Caco-2 (cell line): ENCODE results near the gene ABCA1. TPM values are rescaled to one million over a fixed set of nuclear protein-coding genes. Genes with fewer than 3 reads are reported as not detected.

Experiments
- BruUV-seq: library from RNA; stranded (reverse); fragments of 400-500 nt; replicated peaks from 2 replicates; lab custom pipeline; 2021; lab: Mats Ljungman, UMichigan
- CTCF ChIA-PET: fragments of 300-600 bp; sonication (Branson Sonifier 250); formaldehyde crosslinking; loops from one replicate; lab custom pipeline; 2022; ENCODE audit warnings: antibody characterized with exemption; lab: Charles Lee
- POLR2A ChIA-PET: fragments of 300-600 bp; sonication (Branson Sonifier 250); formaldehyde crosslinking; loops from one replicate; lab custom pipeline; 2022; ENCODE audit warnings: antibody characterized with exemption; lab: Charles Lee
- DNase-seq, 2 experiments: peaks; one replicate each; pipeline versions ENCODE4 v3.0.0 to v3.0.0-alpha.2; 2020 to 2022
- H3K27me3 ChIP-seq: replicated peaks from 2 replicates; pipeline ENCODE4 v1.6.0; 2011; ENCODE audit warnings: low read length; ENCODE audit not compliant: control insufficient read depth, insufficient read depth
- H3K36me3 ChIP-seq: 2 replicates; pipeline ENCODE4 v1.5.1; 2011; ENCODE audit warnings: low read length; ENCODE audit not compliant: control insufficient read depth, insufficient read depth
- H3K4me1 ChIP-seq: fragments of 250-450 bp; sonication (Bioruptor Pico); 2 replicates; pipeline ENCODE4 v1.5.1; 2020; ENCODE audit warnings: mild to moderate bottlenecking
- H3K4me3 ChIP-seq: 2 replicates; pipeline ENCODE4 v1.5.1; 2011; ENCODE audit warnings: low read depth, mild to moderate bottlenecking, control low read depth, low read length
- H3K9me3 ChIP-seq: fragments of 250-450 bp; sonication (Bioruptor Pico); 2 replicates; pipeline ENCODE4 v1.5.1; 2020; ENCODE audit warnings: mild to moderate bottlenecking, moderate library complexity
- H3K27ac Mint-ChIP-seq: one replicate; pipeline ENCODE4 v1.8.0; 2022; ENCODE audit warnings: mixed read lengths; ENCODE audit not compliant: unreplicated experiment
- H3K27me3 Mint-ChIP-seq: one replicate; pipeline ENCODE4 v1.8.0; 2022; ENCODE audit warnings: mixed read lengths; ENCODE audit not compliant: insufficient read depth, unreplicated experiment
- H3K36me3 Mint-ChIP-seq: one replicate; pipeline ENCODE4 v1.8.0; 2022; ENCODE audit warnings: mild to moderate bottlenecking, mixed read lengths; ENCODE audit not compliant: insufficient read depth, unreplicated experiment
- H3K4me1 Mint-ChIP-seq: one replicate; pipeline ENCODE4 v1.8.0; 2022; ENCODE audit warnings: low read depth, mixed read lengths; ENCODE audit not compliant: unreplicated experiment
- H3K4me3 Mint-ChIP-seq: one replicate; pipeline ENCODE4 v1.8.0; 2022; ENCODE audit warnings: mild to moderate bottlenecking, moderate library complexity, mixed read lengths; ENCODE audit not compliant: unreplicated experiment
- H3K9me3 Mint-ChIP-seq: one replicate; pipeline ENCODE4 v1.8.0; 2022; ENCODE audit warnings: mixed read lengths; ENCODE audit not compliant: unreplicated experiment
- intact Hi-C: fragments of 100-400 bp; cut with micrococcal nuclease; formaldehyde crosslinking; loops from one replicate; pipeline ENCODE4 v1.10.0; 2022; ENCODE audit not compliant: unreplicated experiment
- total RNA-seq: library from RNA; stranded (reverse); gene quantifications from 2 replicates; pipeline ENCODE4 v1.2.3, GENCODE V29; 2022
- TF ChIP-seq, protein P1 (sequence below), 2 experiments: fragments of 200-600 bp in 1 of 2; IDR thresholded peaks; 1 replicate in 1 of 2; 2 replicates in 1 of 2; pipeline versions ENCODE4 v1.5.1 to v1.8.0; 2011 to 2022; ENCODE audit warnings: antibody characterized with exemption in 1 of 2, control low read depth in 1 of 2, inconsistent platforms in 1 of 2, low read depth in 1 of 2, low read length in 1 of 2, mild to moderate bottlenecking in 1 of 2, moderate library complexity in 1 of 2; ENCODE audit not compliant: insufficient read depth in 1 of 2, severe bottlenecking in 1 of 2, unreplicated experiment in 1 of 2

Gene ABCA1
- total RNA-seq, 1 experiment from 2014 or later: 14.0 TPM

DNA sequence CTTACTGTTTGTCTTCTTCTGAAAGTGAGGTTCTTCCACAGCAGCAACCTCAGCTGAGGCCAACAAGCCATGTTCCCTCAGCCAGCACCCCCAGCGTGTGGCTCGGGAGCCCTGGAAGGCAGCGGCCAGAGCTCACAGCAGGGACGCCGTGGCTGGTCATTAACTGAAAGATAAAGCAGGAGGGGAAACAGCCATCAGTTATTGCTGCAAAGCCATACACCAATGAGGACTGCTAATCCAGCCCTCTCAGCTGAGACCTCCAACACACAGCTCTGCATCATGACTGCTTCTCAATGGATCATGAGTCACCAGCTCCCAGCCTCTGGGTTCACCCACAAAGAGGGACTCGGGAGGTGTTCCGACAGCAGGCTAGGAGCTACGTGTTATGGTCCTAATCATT is 24.3 kb downstream of the ABCA1 start:
- Histone ChIP-seq H3K4me3 (no peak overlapping the region), H3K9me3 (no peaks in the 10 kb centered on the region), H3K27me3 (no peaks in the 10 kb centered on the region), H3K4me1 (peaks cover 14% of the 10 kb centered on the region; the same call in 1 of the 2 replicates), H3K36me3 (no peaks in the 10 kb centered on the region)
- no peaks in the 10 kb centered on the region for H3K9me3 Mint-ChIP-seq
- no peak for DNase-seq
- no TSS peak for BruUV-seq
- peaks cover 6% of the 10 kb centered on the region for H3K36me3 Mint-ChIP-seq
- intact Hi-C loops: no loop called here
- TF ChIP-seq, protein P1, sequence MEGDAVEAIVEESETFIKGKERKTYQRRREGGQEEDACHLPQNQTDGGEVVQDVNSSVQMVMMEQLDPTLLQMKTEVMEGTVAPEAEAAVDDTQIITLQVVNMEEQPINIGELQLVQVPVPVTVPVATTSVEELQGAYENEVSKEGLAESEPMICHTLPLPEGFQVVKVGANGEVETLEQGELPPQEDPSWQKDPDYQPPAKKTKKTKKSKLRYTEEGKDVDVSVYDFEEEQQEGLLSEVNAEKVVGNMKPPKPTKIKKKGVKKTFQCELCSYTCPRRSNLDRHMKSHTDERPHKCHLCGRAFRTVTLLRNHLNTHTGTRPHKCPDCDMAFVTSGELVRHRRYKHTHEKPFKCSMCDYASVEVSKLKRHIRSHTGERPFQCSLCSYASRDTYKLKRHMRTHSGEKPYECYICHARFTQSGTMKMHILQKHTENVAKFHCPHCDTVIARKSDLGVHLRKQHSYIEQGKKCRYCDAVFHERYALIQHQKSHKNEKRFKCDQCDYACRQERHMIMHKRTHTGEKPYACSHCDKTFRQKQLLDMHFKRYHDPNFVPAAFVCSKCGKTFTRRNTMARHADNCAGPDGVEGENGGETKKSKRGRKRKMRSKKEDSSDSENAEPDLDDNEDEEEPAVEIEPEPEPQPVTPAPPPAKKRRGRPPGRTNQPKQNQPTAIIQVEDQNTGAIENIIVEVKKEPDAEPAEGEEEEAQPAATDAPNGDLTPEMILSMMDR (IDR thresholded peaks at IDR 0.05; ENCODE audit: insufficient read depth in 1 of 2, low read depth in 1 of 2, low read length in 1 of 2, severe bottlenecking in 1 of 2, unreplicated experiment in 1 of 2): no peak
- peaks cover 8% of the 10 kb centered on the region for H3K4me1 Mint-ChIP-seq
- ChIA-PET POLR2A (no interaction called here), CTCF (no interaction called here)
- H3K4me3 Mint-ChIP-seq: no peak overlapping the region
- no peaks in the 10 kb centered on the region for H3K27me3 Mint-ChIP-seq
- no peak overlapping the region for H3K27ac Mint-ChIP-seq

DNA sequence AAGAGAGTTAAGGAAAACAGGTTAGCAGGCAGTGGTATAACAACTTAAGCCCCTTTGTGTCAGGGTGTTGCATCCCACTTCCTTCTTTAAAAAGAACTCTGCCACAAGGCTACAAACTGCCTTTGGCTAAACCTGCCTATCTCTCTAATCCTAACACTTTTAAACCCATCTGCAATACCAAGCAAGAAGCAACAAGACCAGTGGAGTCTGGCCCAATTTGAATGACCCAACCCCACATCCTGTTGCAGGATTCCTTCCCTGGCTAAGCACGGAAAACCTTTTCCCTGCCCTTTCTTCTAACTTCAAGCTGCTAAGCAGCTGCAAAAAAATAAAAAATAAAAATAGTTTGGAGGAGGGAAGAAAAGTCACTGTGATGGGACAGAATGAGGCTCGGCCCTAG is 27.1 kb downstream of the ABCA1 start:
- Mint-ChIP-seq H3K4me3 (no peak overlapping the region), H3K4me1 (no peaks in the 10 kb centered on the region), H3K27me3 (no peaks in the 10 kb centered on the region), H3K9me3 (no peaks in the 10 kb centered on the region), H3K27ac (no peak overlapping the region), H3K36me3 (peaks cover 9% of the 10 kb centered on the region)
- peaks cover 14% of the 10 kb centered on the region; the same call in 1 of the 2 replicates for H3K4me1 ChIP-seq
- ChIA-PET POLR2A (no interaction called here), CTCF (no interaction called here)
- no peaks in the 10 kb centered on the region for H3K27me3 ChIP-seq
- H3K36me3 ChIP-seq: no peaks in the 10 kb centered on the region
- no peak for DNase-seq
- no peak overlapping the region for H3K4me3 ChIP-seq
- H3K9me3 ChIP-seq: no peaks in the 10 kb centered on the region
- TF ChIP-seq, protein P1 (IDR thresholded peaks at IDR 0.05; ENCODE audit: insufficient read depth in 1 of 2, low read depth in 1 of 2, low read length in 1 of 2, severe bottlenecking in 1 of 2, unreplicated experiment in 1 of 2): no peak
- BruUV-seq: no TSS peak
- intact Hi-C loops: no loop called here

DNA sequence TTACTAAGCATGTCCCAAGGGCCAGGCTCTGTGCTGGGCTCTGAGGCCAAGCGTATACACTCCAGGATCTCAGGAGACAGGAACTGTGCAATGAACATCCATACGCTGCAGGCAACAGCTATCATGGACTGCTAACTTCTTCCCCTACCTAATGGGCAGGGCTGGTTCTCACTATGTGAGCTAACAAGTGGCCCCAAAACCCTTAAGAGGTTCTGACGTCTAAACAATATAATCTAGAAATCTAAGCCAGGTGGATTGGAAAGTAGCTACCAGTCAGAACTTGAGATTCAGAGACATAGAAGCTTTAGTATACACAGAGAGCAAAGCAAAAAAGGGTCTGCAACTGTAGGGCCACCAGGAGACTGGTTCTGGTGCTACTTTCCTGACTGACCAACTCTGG is 27.6 kb downstream of the ABCA1 start:
- no peak for DNase-seq
- Mint-ChIP-seq H3K9me3 (no peaks in the 10 kb centered on the region), H3K27ac (peak overlapping the region; percentile 39), H3K27me3 (no peaks in the 10 kb centered on the region), H3K4me3 (no peak overlapping the region), H3K36me3 (peaks cover 9% of the 10 kb centered on the region), H3K4me1 (no peaks in the 10 kb centered on the region)
- intact Hi-C loops: no loop called here
- Histone ChIP-seq H3K4me3 (no peak overlapping the region), H3K27me3 (no peaks in the 10 kb centered on the region), H3K4me1 (peaks cover 14% of the 10 kb centered on the region; the same call in 1 of the 2 replicates), H3K9me3 (no peaks in the 10 kb centered on the region), H3K36me3 (no peaks in the 10 kb centered on the region)
- TF ChIP-seq, protein P1 (IDR thresholded peaks at IDR 0.05; ENCODE audit: insufficient read depth in 1 of 2, low read depth in 1 of 2, low read length in 1 of 2, severe bottlenecking in 1 of 2, unreplicated experiment in 1 of 2): no peak
- CTCF ChIA-PET: no interaction called here
- POLR2A ChIA-PET: no interaction called here
- BruUV-seq: no TSS peak
